Measurements from ENCODE around the gene GOLGA6C. TPM values are rescaled to one million over a fixed set of nuclear protein-coding genes. Genes with fewer than 3 reads are reported as not detected.
"Not testable (repeated sequence)": the region's sequence is repeated elsewhere in the genome, so short reads cannot be mapped to it uniquely, and the experiment has no call there.

The GOLGA6C gene, protein sequence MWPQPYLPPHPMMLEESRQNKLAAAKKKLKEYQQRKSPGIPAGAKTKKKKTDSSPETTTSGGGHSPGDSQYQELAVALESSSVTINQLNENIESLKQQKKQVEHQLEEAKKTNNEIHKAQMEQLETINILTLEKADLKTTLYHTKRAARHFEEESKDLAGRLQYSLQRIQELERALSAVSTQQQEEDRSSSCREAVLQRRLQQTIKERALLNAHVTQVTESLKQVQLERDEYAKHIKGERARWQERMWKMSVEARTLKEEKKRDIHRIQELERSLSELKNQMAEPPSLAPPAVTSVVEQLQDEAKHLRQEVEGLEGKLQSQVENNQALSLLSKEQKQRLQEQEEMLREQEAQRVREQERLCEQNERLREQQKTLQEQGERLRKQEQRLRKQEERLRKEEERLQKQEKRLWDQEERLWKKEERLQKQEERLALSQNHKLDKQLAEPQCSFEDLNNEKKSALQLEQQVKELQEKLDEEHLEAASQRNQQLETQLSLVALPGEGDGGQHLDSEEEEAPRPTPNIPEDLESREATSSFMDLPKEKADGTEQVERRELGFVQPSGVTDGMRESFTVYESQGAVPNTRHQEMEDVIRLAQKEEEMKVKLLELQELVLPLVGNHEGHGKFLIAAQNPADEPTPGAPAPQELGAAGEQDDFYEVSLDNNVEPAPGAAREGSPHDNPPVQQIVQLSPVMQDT
- polyA plus RNA-seq (ENCODE audit: insufficient read length in 4 of 4): not detected

DNA sequence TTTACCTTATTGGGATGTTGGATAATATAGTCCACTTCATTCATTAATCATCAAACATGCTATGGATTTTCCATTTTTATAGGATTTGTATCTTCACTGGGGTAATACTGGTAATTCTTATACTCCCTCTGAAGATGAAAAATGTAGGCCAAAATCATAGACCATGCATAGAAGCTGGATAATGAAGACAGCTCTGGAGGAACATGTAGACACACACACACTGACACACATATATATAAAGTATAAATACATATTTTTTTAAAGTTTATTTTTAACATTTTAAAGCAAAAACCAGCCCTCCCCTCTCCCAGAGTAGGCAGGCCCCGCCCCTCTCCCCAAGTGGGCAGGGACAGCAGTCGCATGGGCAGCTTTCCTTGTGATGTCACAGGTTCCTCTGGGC lies at the start of gene GOLGA6C:
Gene GOLGA6C (plus strand): TSS at position 301 of the 400 bp plus-strand sequence. CDS start 265 bp downstream, outside the sequence.
- DNase-seq (ENCODE audit: low read depth in 4 of 4, low spot score in 3 of 4): not testable (repeated sequence)

DNA sequence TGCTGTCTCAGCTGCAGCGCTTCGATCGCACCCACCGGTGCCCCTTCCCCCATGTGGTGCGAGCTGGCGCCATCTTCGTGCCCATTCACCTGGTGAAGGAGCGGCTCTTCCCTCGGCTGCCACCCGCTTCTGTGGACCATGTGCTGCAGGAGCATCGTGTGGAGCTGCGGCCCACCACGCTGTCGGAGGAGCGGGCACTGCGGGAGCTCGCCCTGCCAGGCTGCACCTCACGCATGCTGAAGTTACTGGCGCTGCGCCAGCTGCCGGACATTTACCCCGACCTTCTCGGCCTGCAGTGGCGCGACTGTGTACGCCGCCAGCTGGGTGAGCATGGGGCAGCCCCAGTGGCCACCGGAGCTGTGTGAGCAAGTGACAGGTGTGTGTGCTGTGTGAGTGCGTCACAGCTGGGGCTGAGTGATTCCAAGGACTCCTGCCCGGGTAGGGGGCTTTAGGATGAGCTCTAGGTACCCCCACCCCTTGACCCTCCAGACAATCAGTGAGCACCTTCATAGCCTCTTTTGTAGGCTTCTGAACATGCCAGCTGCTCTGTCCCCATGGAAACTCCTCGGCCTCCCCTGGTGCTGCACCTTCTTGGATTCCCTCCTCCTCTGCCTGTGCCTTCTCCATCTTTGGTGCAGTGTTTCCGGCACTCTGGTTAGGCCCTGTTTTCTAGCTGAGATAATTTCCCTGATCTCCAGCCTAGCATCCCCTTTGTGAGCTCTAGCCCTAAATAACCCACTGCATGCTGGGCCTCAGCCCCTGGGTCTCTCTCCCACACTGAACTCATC lies 49.4 kb upstream of the GOLGA6C start:
- DNase-seq (ENCODE audit: low read depth in 4 of 4, low spot score in 3 of 4): no peak

DNA sequence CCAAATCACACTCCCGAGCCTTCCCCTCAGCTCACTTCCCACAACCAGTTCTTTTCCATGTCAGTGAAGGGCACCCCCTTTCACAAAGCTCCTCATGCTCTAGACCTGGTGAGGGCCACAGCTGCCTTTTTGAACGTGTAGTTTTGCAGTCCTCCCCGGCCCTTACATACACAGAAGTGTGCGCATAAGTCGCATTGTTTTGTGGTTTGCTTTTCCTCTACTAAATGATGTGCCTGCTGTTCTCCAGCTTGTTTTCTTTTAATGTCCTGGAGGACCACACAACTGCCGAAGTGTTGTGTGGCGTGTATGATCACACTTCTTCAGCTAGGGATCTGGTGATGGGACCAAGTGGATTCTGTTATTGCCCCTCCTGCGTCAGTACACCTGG lies 48.9 kb upstream of the GOLGA6C start:
- no peak for DNase-seq (ENCODE audit: low read depth in 4 of 4, low spot score in 3 of 4)

DNA sequence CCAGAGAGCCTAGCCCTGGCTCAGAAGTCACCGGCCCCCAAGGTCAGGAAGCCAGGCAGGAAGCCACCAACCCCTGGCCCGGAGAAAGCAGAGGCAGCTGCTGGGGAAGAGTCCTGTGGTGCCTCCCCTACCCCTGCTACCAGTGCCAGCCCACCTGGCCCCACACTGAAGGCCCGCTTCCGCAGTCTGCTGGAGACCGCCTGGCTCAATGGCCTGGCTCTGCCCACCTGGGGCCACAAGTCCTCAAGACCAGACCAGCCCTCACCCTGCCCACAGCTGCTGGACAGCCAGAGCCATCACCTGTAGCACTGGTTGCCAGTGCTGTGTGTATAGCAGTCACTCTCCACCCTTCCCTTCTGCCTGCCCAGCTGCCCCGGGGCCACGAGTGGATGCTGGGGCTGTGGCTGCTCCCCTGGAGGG lies 47.3 kb upstream of the GOLGA6C start:
- no peak for DNase-seq (ENCODE audit: low read depth in 4 of 4, low spot score in 3 of 4)

DNA sequence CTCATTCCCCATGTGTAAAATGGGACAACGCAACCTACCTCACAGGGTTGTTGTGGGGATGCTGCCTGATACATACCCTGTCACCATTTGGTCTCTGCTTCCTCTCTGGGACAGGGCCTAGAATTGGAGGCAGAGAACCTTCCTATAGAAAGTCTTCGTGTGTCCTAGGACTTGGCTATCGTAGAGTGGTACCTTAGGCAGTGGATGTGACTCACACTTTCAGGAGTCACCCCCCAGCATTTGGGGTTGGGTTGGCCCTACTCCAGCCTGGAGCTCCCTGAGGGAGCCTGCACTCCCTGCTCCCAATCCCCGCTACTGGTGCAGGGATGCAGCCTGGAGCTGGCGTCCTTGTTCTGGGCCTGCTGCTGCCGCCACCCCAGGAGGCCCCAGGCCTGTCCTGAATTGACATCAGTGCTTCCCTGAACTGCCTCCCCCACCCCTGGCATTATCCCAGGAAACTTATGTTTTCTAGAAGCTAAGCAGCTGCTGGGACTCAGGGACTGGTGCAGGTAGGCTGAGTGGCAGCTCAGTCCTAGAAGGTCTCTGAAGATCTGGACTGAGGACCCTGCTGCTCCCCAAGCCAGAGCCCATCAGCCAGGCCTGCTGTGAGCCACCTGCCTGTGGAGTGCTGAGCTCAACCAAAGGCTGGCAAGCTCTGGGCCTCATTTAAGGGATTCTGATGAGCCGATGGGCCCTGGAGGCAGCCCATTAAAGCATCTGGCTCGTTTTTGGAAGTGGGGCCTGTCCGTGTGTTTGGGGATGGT lies 46.5 kb upstream of the GOLGA6C start:
- DNase-seq (ENCODE audit: low read depth in 4 of 4, low spot score in 3 of 4): no peak

DNA sequence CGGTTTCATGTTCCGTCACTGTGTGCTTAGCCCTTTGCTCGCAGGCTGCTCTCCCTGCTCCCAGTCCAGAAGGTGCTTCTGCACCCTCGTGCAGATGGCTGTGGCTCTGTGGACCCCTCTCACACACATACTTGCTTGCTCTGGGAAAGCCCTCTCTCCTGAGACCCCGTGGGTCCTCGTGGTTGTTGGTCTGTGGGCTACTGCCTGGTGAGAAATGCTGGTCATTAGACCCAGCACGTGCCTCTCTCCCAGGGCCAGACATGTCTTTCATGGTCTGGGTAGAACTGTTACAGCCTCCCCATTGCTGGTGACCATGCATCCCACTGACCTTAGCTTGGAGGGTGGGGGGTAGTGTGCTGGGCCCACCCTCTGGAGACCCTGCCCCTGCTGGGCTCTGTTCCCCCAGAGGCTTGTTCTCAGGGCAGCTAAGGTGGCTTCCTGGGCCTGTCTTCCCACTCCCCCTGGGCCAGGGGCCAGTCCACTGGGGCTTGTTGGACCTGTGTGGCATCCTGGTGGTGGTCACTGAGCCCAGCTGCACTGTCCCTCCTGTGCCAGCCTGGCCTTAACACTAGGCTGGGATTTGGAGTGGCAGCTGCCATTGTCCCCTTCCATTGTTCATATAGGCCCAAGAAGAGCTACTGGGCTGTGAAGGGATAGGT lies 45.8 kb upstream of the GOLGA6C start:
- no peak for DNase-seq (ENCODE audit: low read depth in 4 of 4, low spot score in 3 of 4)

DNA sequence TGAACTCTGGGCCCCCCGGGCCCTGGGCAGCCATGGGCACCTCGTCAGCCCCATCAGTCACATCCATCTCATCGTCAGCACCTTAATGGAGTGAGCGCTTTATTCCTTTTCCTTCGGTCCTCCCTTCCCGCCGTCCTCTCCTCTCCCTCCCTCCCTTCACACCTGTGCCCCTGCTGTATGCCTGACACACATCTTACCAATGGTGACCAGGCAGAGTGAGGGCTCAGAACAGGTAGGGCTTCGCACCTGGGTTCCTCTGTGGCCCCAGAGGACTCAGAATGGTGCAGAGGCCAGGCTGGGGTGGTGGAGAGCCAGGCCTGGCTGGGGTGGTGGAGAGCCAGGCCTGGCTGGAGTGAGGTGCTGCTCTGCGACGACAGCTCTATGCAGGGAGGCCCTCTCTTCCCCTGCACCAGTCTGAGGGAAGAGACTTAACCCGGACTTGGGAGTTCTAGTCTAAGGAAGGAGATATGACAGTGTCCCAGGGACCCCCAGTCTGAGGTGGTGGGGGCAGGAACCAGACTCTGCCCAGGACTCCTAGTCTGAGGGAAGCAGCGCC lies 44.8 kb upstream of the GOLGA6C start:
- no peak for DNase-seq (ENCODE audit: low read depth in 4 of 4, low spot score in 3 of 4)

DNA sequence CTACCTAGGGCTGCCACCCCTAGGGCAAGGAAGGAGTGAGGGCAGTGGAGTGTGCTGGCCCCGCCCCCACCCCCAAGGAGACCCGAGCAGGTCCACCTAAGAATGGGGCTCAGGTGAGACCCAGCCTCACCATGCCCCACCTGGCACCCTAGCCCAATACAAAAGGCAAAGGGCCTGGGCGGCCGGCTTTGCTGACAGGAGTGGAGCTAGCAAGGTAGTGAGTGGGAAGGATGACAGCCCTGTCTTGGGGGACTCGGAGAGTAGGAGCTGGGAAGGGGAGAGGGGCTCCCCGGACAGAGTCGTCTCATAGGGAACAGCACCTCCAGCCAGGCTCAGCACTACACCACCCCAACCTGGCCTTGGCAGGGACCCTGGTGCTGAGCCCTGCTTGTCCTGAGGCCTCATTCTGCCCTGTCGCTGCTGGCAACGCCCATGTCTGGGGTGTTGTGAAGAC lies 44.3 kb upstream of the GOLGA6C start:
- DNase-seq (ENCODE audit: low read depth in 4 of 4, low spot score in 3 of 4): no peak

DNA sequence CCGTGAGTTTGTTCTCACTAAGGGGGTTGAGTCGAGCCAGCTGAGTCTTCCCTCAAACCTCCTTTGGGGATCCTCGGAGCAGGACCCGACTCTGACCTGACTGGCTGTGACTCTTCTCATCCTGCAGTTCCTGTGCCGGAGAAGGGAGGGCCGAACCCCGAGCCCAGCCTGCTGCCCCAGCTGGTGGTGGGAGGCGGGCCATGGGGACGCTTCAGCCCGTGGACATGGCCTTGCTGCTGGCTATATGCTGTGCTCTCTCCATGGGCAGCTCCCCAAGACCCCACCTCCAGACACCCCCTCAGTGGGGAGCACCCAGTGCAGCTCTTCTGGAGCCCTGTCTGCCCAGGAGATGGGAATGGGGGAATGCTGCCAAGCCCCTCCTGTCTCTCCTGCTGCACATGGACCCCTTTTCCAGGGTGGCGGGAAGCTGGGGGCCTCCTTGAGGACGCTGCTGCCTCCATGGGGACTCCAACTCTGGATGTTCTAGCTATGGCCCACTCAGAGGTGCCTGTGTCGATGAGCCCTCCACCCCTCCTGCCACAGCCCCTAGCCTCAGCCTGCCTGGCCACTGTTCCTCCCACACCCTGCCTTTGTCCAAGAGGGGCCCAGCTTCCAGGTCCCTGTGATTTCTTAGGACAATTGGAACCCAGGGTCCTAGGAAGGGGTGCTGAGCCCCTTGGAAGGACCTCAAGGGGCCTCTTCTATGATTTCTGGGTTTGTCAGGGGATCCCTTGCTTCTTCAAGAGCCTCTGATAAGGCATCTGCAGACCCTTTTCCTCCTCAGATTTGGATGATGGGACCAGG lies 43.6 kb upstream of the GOLGA6C start:
- no peak for DNase-seq (ENCODE audit: low read depth in 4 of 4, low spot score in 3 of 4)

DNA sequence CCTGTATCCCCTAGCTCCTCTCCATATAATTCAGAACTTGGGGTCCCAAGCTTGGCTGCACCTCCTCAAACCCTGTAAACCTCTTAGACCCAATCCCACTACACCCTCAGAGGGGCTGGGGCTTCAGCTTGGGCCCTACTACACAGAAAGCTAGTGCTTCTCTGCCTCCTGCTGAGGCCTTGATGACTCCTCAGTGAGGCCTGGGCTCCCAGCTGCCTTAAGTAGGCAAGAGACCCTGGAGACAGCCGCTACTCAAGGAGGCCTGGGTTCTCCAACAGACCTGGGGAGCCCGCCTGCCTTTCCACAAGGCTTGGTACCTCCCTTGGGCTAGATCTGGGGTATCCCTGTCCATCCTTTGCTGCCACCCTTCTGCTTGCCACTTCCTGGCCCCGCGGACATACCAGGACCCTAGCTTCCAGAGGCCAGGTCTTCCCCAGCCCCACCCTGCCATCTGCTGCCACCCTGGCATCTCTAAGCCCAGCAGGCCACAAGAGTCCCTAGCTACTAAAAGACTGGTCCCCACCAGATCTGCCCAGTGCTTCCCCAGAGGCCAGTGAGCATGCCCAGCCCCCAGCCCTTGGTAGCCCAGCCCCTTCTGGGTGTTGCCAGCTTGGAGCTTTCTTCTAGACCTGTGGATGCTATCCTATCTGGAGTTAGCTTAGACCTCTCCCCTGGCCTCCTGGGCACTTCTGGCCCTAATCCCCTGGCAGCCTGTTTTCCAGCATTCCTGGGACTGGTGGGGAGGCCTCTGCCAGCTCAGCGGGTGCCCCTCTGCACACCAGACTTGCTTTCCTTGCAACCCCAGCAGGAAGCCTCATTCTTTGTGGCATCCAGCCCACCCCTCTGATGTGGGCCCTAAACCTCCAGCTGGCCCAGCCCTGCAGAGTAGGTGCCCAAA lies 42.8 kb upstream of the GOLGA6C start:
- no peak for DNase-seq (ENCODE audit: low read depth in 4 of 4, low spot score in 3 of 4)

DNA sequence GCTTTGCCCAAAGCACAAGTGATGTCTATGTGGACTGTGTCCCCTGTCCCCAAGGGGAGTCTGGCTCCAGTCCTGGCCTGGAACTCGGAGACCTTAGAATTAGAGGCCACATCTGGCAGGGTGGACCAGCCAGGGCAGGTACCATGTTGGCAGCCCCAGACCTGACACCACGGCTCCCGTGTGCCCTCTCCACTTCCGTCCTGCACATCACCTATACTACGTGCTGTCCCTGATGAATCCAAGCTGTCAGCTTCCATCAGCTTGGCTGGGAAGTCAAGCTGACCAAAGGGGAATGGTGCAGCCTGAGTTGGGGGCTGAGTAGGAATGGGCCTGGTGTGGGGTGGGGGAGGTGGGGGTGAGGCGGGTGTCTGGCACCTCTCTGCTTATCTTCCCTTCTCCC lies 41.1 kb upstream of the GOLGA6C start:
- DNase-seq (ENCODE audit: low read depth in 4 of 4, low spot score in 3 of 4): no peak

DNA sequence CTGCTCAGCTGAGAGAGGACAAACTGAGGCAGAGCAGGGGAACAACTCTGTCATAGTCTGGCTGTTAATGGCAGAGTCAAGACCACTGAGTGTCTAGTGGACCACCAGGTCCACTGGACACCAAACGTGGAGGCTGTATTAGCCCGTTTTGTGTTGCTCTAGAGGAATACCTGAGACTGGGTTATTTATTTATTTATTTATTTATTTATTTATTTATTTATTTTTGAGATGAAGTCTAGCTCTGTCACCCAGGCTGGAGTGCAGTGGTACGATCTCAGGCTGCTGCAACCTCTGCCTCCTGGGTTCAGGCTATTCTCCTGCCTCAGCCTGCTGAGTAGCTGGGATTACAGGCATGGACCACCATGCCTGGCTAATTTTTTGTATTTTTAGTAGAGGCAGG lies 40.6 kb upstream of the GOLGA6C start:
- not testable (repeated sequence) for DNase-seq (ENCODE audit: low read depth in 4 of 4, low spot score in 3 of 4)

DNA sequence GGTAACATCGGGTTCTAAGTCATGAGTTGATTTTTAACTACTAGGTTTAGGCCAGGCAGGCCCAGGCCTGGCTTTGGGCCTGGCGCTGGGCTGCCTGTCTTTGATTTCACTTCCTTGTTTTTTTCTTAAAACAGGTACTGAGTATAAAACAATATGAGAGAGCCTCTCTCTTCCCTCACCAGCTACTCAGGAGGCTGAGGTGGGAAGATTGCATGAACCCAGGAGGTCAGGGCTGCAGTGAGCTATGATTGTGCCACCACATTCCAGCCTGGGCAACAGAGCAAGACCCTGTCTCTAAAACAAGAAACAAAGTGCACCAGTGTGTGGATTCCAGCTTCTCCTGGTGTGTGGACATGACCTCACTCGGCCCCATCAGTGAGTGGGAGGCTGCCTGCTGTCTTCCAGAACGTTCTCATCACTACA lies 38.6 kb upstream of the GOLGA6C start:
- DNase-seq (ENCODE audit: low read depth in 4 of 4, low spot score in 3 of 4): not testable (repeated sequence)

DNA sequence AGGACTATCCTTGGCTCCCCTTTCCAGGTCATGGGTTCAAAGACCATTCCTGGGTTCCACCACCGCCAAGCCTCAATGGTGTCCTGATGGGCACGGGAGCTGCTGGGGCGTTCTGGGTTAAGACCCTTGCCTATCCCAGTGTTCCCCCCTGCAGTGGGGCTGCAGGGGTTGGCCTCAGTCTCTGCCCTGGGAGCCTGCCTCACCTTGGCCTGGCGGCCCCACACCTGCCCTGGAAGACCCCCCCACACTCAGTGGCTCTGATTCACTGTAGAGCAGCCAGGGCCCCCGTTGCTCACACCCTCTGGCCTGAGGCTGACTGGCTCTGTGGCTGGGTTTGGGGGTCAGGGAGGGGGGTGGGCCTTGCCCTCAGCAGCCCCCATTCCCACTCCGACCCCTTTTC lies 34.4 kb upstream of the GOLGA6C start:
- DNase-seq (ENCODE audit: low read depth in 4 of 4, low spot score in 3 of 4): no peak

DNA sequence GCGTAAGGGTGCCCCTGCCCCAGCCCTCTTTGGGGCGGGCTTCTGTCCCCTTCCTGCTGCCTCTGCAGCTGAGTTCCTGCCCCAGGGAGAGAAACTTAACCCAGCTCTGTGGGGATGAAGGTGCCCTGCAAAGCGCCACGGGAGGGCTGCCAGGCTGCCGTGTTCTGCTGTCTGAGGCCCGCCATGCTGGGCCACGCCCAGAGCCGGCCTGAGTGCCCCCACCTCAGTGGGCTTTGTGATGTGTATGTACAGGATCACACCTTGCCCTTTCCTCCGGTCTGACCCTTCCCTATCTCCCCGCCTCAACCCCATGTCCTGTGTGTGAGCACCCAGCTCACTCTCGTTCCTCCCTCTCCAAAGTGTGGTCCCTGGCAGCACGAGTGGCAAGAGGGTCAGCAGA lies 33.9 kb upstream of the GOLGA6C start:
- DNase-seq (ENCODE audit: low read depth in 4 of 4, low spot score in 3 of 4): no peak

DNA sequence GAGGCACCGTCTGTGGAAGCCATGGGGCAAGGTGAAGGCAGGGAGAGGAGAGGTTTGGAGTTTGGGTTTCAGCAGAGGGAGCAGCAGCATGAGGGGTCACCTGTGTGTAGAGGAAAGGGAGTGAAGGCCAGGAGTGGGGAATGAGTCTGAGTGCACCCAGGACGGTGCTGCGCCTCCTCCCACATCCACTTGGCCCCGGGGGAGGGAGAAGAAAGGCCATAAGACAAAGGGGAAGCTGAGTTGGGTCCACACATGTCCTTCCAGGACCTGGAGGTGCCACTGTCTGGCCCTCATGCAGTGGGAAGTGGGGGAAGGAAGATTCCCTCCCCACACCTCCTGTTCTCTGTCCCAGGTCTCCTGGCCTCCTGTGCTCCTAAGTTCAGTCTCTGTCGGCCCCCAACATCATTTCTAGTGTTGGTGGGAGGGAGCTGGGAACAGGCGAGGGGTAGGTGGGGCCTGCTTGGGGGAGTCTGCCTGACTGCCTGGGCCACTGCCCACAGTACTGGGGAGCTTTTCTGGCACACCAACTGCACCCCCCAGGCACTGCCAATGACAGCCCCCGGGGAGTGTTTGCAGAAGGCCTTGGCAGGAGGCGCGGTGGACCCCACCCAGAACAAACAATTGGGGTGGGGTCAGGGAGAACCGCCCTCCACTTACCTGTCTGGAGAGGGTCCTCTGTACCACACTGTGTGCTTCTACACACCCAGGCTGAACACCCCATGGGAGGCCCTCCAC lies 32.9 kb upstream of the GOLGA6C start:
- DNase-seq (ENCODE audit: low read depth in 4 of 4, low spot score in 3 of 4): not testable (repeated sequence)
